ENCODE results near the gene ROM1. TPM values are rescaled to one million over a fixed set of nuclear protein-coding genes. Genes with fewer than 3 reads are reported as not detected.

Gene ROM1, protein sequence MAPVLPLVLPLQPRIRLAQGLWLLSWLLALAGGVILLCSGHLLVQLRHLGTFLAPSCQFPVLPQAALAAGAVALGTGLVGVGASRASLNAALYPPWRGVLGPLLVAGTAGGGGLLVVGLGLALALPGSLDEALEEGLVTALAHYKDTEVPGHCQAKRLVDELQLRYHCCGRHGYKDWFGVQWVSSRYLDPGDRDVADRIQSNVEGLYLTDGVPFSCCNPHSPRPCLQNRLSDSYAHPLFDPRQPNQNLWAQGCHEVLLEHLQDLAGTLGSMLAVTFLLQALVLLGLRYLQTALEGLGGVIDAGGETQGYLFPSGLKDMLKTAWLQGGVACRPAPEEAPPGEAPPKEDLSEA
- 1.3 and 7.3 TPM in 2 replicates for total RNA-seq

DNA sequence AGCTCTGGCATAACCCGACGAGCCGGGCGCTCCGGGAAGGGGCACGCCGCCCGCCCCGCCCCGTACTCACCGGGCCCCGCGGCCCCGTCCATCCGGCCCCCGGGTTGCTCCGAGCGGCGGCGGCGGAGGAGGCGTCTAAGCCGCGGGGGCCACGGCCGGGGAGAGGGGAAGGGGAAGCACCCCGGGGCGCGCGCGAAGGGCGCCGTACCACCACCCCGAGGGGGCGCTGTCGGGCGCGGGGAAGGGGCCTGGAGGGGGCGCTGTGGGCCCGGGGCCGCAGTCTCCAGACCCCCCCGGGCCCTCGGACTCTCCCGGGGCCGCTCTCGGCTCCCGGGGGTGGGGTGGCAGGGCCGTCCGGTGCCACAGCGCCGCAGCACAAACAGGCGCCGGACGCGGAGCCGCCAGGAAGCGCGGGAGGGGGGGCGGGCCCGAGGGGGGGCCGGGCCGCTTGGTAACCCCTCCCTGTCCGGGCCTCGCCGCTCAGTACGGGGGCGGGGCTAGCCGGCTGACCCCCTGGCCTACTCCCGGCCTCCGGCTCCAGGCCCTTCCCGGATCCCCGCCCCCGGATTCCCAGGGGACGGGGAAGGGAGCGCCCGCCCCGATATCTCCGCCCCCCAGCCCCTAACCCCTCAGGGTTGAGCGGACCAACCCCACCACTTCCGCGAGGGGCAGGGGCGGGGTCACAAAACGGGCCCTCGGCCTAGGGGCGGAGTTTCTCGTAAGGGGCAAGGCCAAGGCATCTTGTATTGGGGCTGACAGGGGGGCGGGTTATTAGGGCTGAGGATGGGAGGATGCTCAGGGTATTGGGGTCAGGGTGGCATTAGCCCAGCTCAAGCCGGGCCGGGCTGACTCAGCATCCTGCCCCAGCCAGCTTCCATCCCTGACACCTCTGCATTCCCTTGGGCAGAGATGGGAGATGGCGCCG, at the start of gene ROM1, which contains the start of gene EML3:
ROM1 (plus strand) TSS at position 892 of the 925 bp plus-strand sequence; CDS start at position 917, 25 bp downstream.
EML3 (minus strand) TSS at position 410 of the 925 bp plus-strand sequence; CDS start at position 92, 318 bp downstream.

DNA sequence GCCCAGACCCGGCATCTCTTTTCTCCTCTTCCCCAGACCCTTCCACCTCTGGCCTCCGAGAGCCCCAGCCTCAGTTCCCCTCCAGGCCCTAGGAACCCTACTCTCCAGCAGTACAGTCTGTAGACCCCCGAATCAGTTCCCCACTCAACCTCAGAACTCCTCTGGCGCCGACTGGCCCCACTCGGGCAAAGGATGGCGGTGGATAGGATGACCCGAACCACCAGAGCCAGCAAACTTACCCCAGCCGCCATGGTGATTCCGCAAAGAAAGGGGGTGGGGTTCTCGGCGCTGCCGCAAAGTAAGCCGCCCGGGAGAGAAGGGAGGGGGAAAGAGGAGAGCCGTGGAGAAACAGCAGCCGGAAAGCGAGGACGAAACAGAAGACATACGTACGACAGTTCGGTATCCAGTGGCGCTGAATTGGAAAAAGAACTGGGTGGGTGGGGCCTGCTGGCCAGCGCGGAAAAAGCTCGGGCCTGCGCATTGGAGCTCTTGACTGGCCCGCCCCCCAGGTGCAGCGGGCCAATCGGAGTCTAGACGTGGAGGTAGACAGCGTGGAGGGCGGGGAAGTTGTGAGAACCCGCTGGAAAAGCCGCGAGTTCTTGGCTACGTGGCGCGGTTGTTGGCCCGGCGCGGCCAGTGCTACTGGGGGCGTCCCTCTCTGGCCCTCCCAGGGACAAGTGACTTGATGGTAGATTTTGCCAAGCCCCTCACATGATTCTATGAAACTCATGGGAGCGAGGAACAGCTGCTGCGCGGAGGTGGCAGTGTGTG, 39.3 kb upstream of the ROM1 start, which contains the start of gene EEF1G:
EEF1G (minus strand) TSS at position 300 of the 771 bp plus-strand sequence; CDS start at position 251, 49 bp downstream.

DNA sequence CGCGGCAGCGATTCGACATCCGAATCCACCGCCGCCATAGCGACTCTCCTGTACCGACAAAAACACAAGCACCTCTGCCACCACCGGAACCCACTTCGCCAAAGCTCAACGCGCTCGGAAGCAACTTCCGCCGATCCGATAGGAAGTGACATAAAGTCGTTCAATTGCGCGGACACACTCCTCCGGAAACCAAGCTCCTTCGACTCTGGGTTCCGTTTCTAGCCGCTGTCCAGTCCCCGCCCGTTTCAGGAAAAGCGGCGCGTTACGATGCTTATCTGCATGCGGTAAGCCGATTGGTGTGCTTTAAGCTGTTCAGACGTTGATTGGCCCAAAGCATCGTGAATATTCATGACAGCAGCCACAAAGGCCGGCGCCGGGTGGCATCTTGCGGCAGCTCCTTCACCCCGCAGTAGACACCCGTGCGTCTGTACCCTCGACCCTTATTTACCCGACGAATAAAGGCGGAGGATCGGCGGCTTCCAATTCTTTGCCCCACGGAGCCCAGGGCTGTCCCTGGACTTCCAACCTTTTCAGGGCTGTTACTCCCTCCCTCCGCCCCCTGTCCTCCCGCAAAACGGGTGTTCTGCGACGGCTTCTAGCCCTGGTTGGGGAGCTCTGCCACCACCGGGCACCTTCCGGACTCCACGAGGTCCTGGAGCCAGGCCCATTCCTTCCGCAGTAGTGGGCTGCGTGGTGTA, 21.5 kb upstream of the ROM1 start, which contains the start of gene TUT1:
TUT1 (minus strand) TSS at position 76 of the 698 bp plus-strand sequence; CDS start at position 38, 38 bp downstream.

GRCh38 chr11:62601372-62602140, 11.5 kb upstream of the ROM1 start, which contains the start of gene MTA2:
Gene MTA2 (minus strand): TSS chr11:62601865. CDS start chr11:62601450, 415 bp downstream.

DNA sequence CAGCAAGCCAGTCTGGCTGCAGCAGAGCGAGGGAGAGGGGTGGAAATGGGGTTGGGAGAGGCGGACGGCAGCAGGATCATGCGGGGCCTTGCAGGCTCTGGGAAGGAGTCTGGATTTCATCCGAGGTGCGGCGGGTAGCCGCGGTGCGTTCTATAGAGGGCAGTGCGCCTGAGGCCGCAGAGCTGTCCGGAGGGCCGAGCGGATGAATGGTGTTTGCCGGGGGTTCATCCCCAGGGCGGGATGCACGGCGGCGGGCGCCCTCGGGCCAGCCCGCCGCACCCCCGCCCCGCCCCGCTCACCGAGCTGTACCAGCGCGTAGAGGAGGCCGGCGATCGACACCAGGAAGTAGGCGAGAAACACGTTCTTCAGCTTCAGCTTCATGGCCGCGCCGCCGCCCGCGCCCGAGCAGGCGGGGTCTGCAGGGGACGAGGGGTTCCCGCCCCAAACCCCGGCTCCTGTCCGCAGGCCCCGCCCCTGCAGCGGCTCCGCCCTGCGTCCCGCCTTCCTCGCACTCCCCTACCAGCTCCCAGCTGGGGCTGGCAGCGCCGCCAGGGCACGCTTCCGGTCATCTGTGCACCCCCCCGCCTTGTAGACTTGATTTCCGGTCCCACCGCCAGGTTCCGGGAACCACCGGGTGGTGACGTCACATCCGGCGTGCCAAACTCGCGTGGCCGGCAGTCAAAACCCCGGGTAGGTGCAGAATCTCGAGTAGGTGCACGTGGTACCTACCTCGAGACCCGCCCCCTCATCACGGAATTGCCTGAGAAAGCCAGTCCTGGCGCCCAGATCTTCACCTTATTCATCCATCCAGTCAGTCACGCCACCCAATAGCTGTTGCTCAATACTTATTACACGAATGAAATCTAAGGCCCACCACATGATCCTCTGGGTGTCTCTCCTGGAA, 8.8 kb downstream of the ROM1 start, which contains the start of gene B3GAT3:
B3GAT3 (minus strand) TSS at position 420 of the 904 bp plus-strand sequence; CDS start at position 381, 39 bp downstream.

DNA sequence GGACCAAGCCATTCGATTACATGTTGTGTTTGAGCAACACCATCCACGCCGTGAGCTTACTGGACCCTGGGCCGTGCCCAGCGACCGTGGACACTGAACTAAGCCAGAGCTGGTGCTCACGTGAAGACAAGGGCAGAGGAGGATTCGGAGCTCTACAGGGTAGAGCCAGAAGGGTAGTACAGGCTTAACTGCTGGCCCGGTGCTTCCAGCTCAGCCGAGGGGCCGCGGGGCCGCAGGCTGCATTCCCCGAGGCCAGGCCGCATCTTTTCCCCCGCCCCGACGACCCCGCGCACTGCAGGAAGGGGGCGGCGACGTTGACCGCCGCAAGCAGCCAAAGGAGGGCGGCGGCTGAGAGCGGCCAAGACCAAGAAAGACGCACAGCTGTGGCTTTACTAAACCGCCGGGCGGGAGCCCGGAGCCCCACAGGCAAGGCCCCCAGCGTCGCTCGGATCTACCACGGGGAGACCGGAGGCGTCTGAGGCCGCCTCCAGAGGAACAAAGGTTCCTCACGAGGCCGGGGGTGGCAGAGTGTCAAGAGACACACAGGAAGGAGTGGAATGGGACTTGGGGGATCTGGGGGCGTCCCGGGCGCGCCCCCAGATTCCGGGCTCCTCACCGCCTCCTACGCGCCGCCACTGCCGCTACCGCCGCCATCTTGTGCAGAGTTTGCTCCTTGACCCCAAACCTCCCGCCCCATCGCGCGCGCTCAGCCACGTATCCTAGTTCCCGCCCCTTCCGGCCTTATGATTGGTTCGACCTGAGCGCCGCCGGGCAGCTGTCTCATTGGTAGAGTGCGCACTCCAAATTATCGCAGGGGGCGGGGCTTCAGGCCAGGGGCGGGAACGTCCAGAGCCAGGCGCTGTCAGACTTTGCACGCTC, 33.1 kb downstream of the ROM1 start, which contains the start of gene GANAB:
GANAB (minus strand) TSS at position 668 of the 879 bp plus-strand sequence; CDS start at position 654, 14 bp downstream.

Other genes with a start within 250 kb of the ROM1 start
- gene SCGB1A1, start 194.2 kb upstream of the ROM1 start, total RNA-seq: not detected in 2 replicates
- 391 and 413 TPM in 2 replicates for gene AHNAK, start 66.5 kb upstream of the ROM1 start, total RNA-seq
- gene EEF1G, start 39.4 kb upstream of the ROM1 start, total RNA-seq: 1,562 and 1,604 TPM in 2 replicates
- gene TUT1, start 21.7 kb upstream of the ROM1 start, total RNA-seq: 12.6 and 15.8 TPM in 2 replicates
- 155 and 164 TPM in 2 replicates for gene MTA2, start 11.4 kb upstream of the ROM1 start, total RNA-seq
- 28.5 and 30.8 TPM in 2 replicates for gene EML3, start 482 bp upstream of the ROM1 start, total RNA-seq
- 26.6 and 34.2 TPM in 2 replicates for gene B3GAT3, start 8.7 kb downstream of the ROM1 start, total RNA-seq
- 220 and 258 TPM in 2 replicates for gene GANAB, start 33.4 kb downstream of the ROM1 start, total RNA-seq
- gene INTS5, start 40.0 kb downstream of the ROM1 start, total RNA-seq: 28.9 and 31.1 TPM in 2 replicates
- gene C11orf98, start 52.0 kb downstream of the ROM1 start, total RNA-seq: 72.4 TPM in 2 replicates
- 3.5 and 3.8 TPM in 2 replicates for gene CSKMT, start 52.1 kb downstream of the ROM1 start, total RNA-seq
- 11.8 and 15.9 TPM in 2 replicates for gene UQCC3, start 58.4 kb downstream of the ROM1 start, total RNA-seq
- gene LBHD1, start 59.0 kb downstream of the ROM1 start, total RNA-seq: 2.2 and 2.8 TPM in 2 replicates
- gene UBXN1, start 65.8 kb downstream of the ROM1 start, total RNA-seq: 110 and 132 TPM in 2 replicates
- 0.05 TPM in 1 of 2 replicates, not detected in the other for gene LRRN4CL, start 76.3 kb downstream of the ROM1 start, total RNA-seq
- 28.1 and 37.9 TPM in 2 replicates for gene BSCL2, start 94.2 kb downstream of the ROM1 start, total RNA-seq
- gene GNG3, start 94.4 kb downstream of the ROM1 start, total RNA-seq: not detected in 2 replicates
- 8.7 and 10.3 TPM in 2 replicates for gene HNRNPUL2, start 114.2 kb downstream of the ROM1 start, total RNA-seq
- gene TTC9C, start 115.2 kb downstream of the ROM1 start, total RNA-seq: 28.2 and 32.2 TPM in 2 replicates
- gene ZBTB3, start 140.9 kb downstream of the ROM1 start, total RNA-seq: 8.0 and 14.2 TPM in 2 replicates
- gene POLR2G, start 148.3 kb downstream of the ROM1 start, total RNA-seq: 78.9 and 90.7 TPM in 2 replicates
- gene TAF6L, start 158.1 kb downstream of the ROM1 start, total RNA-seq: 23.3 and 24.0 TPM in 2 replicates
- 63.6 and 66.8 TPM in 2 replicates for gene TMEM179B, start 174.1 kb downstream of the ROM1 start, total RNA-seq
- gene TMEM223, start 178.7 kb downstream of the ROM1 start, total RNA-seq: 25.3 and 27.1 TPM in 2 replicates
- gene NXF1, start 192.2 kb downstream of the ROM1 start, total RNA-seq: 36.0 and 45.9 TPM in 2 replicates
- gene STX5, start 218.8 kb downstream of the ROM1 start, total RNA-seq: 26.4 and 28.9 TPM in 2 replicates
- not detected in 2 replicates for gene TEX54, start 219.6 kb downstream of the ROM1 start, total RNA-seq
- gene WDR74, start 226.3 kb downstream of the ROM1 start, total RNA-seq: 58.9 and 62.4 TPM in 2 replicates

Measured in mammary microvascular endothelial cell (primary cell).